Measurements from ENCODE around the gene NOTCH3. TPM values are rescaled to one million over a fixed set of nuclear protein-coding genes. Genes with fewer than 3 reads are reported as not detected.

The NOTCH3 gene
- total and polyA plus RNA-seq, 2 of the 8 experiments (the other 6 are each of a cell fraction or from before 2014, with no cell fraction given): 37.5 to 107 TPM

DNA sequence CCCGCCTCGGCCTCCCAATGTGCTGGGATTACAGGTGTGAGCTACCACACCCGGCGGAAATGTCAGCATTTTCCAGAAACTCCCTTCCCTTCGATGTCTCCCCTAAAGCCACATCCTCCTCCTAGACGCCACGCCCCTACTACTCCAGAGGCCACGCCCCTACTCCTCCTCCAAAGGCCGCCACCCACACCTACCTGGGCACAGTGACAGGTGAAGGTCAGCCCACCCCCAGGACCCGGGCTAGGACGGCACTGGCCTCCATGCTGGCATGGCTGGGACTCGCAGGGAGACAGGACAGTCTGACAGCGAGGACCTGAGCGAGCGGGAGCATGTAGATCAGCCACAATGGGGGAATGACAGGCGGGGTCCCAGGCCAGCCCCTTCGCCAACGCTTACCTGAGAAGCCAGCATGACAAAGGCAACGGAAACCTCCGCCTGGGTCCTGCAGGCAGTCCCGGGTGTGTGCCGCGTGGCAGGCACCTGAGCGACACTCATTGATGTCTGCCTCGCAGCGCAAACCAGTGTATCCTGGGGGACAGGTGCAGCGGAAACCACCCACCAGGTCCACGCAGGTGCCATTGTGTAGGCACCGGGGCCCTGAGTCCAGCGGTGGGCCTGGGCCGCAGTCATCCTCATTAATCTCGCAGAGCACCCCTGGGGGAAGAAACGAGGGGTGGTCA, 22.0 kb downstream of the NOTCH3 start (continued):
- TF ChIP-seq, protein P1, sequence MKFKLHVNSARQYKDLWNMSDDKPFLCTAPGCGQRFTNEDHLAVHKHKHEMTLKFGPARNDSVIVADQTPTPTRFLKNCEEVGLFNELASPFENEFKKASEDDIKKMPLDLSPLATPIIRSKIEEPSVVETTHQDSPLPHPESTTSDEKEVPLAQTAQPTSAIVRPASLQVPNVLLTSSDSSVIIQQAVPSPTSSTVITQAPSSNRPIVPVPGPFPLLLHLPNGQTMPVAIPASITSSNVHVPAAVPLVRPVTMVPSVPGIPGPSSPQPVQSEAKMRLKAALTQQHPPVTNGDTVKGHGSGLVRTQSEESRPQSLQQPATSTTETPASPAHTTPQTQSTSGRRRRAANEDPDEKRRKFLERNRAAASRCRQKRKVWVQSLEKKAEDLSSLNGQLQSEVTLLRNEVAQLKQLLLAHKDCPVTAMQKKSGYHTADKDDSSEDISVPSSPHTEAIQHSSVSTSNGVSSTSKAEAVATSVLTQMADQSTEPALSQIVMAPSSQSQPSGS (IDR thresholded peaks at IDR 0.05; ENCODE audit: low read length): no peak
- TF ChIP-seq ASH2L (IDR thresholded peaks at IDR 0.05; ENCODE audit: low read length) (no peak), EP300 (IDR thresholded peaks at IDR 0.05; ENCODE audit: borderline replicate concordance in 1 of 2, low read depth in 2 of 2, low read length in 2 of 2) (no peak), BACH1 (IDR thresholded peaks at IDR 0.05; ENCODE audit: low read length) (no peak), ATF3 (IDR thresholded peaks at IDR 0.05; ENCODE audit: insufficient read depth, low read depth, low read length) (no peak)
- TF ChIP-seq, protein P2, sequence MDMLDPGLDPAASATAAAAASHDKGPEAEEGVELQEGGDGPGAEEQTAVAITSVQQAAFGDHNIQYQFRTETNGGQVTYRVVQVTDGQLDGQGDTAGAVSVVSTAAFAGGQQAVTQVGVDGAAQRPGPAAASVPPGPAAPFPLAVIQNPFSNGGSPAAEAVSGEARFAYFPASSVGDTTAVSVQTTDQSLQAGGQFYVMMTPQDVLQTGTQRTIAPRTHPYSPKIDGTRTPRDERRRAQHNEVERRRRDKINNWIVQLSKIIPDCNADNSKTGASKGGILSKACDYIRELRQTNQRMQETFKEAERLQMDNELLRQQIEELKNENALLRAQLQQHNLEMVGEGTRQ (IDR thresholded peaks at IDR 0.05; ENCODE audit: low read length): no peak

Data from H1 (cell line).